ENCODE results near the gene P2RY6. TPM values are rescaled to one million over a fixed set of nuclear protein-coding genes. Genes with fewer than 3 reads are reported as not detected.

The P2RY6 gene
- total and polyA plus RNA-seq, 2 experiments from 2014 or later, result 0.76 to 0.99 TPM

GRCh38 chr11:73325036-73325981, 53.2 kb downstream of the P2RY6 start:
- peak overlapping the region; percentile 74; the same call in 1 of the 2 replicates for H3K27ac ChIP-seq
- peaks cover 99% of the 10 kb centered on the region for H3K79me2 ChIP-seq (ENCODE audit: insufficient read depth)
- H3K9me3 ChIP-seq (ENCODE audit: low read depth), result no peaks in the 10 kb centered on the region
- TF ChIP-seq EZH2 (IDR thresholded peaks at IDR 0.05; ENCODE audit: insufficient read depth, poor library complexity, severe bottlenecking) (no peak), EZH2phosphoT487 (IDR thresholded peaks at IDR 0.05; ENCODE audit: insufficient read depth, low read depth) (no peak)
- no peaks in the 10 kb centered on the region for H3K36me3 ChIP-seq (ENCODE audit: low read depth)
- H3F3A ChIP-seq (ENCODE audit: insufficient read depth), result peaks cover 47% of the 10 kb centered on the region
- 83 to 85% methylated on average over 13 of the region's 13 CpGs for WGBS, 2 experiments (ENCODE audit: low coverage in 1 of 2, low lambda C conversion rate in 2 of 2, missing lambda C conversion rate in 2 of 2)
- no peaks in the 10 kb centered on the region for H3K9me2 ChIP-seq (ENCODE audit: insufficient read depth)
- peak; percentile 45 for DNase-seq
- H4K20me1 ChIP-seq (ENCODE audit: insufficient read depth), result peaks cover 7% of the 10 kb centered on the region; the same call in 1 of the 2 replicates
- no peaks in the 10 kb centered on the region for H3K27me3 ChIP-seq (replicated peaks; ENCODE audit: insufficient read depth)
- H3K4me3 ChIP-seq, result no peak overlapping the region
- peak overlapping the region; percentile 55 for H3K4me2 ChIP-seq (ENCODE audit: unreplicated experiment)
- H3K9ac ChIP-seq, result peak overlapping the region; percentile 59; the same call in 1 of the 2 replicates
- H2AFZ ChIP-seq, result no peak overlapping the region
- in situ Hi-C loops (cut with MboI), result no loop called here
- H3K4me1 ChIP-seq (ENCODE audit: insufficient read depth), result peaks cover 74% of the 10 kb centered on the region

- no peaks in the 10 kb centered on the region for H3K27me3 ChIP-seq (replicated peaks; ENCODE audit: insufficient read depth)
- peak; percentile 59 for DNase-seq
- H3K36me3 ChIP-seq (ENCODE audit: low read depth), result no peaks in the 10 kb centered on the region
- in situ Hi-C loops (cut with MboI), result no loop called here
- no peak overlapping the region for H3K9ac ChIP-seq
- H3K9me2 ChIP-seq (ENCODE audit: insufficient read depth), result no peaks in the 10 kb centered on the region
- no peak overlapping the region for H3K4me3 ChIP-seq
- no peak overlapping the region for H3K4me2 ChIP-seq (ENCODE audit: unreplicated experiment)
- peaks cover 69% of the 10 kb centered on the region for H3K4me1 ChIP-seq (ENCODE audit: insufficient read depth)
- H2AFZ ChIP-seq, result no peak overlapping the region
- WGBS, 2 experiments (ENCODE audit: low coverage in 1 of 2, low lambda C conversion rate in 2 of 2, missing lambda C conversion rate in 2 of 2), result 71 to 75% methylated on average over 10 of the region's 10 CpGs
- 0 out of 2 replicates have a peak overlapping the region, but pooled peaks have one; percentile 17 for H3K27ac ChIP-seq
- peaks cover 31% of the 10 kb centered on the region for H3F3A ChIP-seq (ENCODE audit: insufficient read depth)
- H4K20me1 ChIP-seq (ENCODE audit: insufficient read depth), result peaks cover 9% of the 10 kb centered on the region; the same call in 1 of the 2 replicates
- no peaks in the 10 kb centered on the region for H3K9me3 ChIP-seq (ENCODE audit: low read depth)
- TF ChIP-seq EZH2phosphoT487 (IDR thresholded peaks at IDR 0.05; ENCODE audit: insufficient read depth, low read depth), result no peak
- H3K79me2 ChIP-seq (ENCODE audit: insufficient read depth), result peaks cover 99% of the 10 kb centered on the region
These were observed 55.0 kb downstream of the P2RY6 start for GRCh38 chr11:73326929-73327811.

- in situ Hi-C loops (cut with MboI), result no loop called here
- no peak for TF ChIP-seq EZH2 (IDR thresholded peaks at IDR 0.05; ENCODE audit: insufficient read depth, poor library complexity, severe bottlenecking)
- no peak for TF ChIP-seq EZH2phosphoT487 (IDR thresholded peaks at IDR 0.05; ENCODE audit: insufficient read depth, low read depth)
- H3K4me2 ChIP-seq (ENCODE audit: unreplicated experiment), result no peak overlapping the region
- H3K9me3 ChIP-seq (ENCODE audit: low read depth), result no peaks in the 10 kb centered on the region
- H2AFZ ChIP-seq, result no peak overlapping the region
- 0 out of 2 replicates have a peak overlapping the region, but pooled peaks have one; percentile 14 for H3K27ac ChIP-seq
- 96 to 98% methylated on average over 4 of the region's 4 CpGs for WGBS, 2 experiments (ENCODE audit: low coverage in 1 of 2, low lambda C conversion rate in 2 of 2, missing lambda C conversion rate in 2 of 2)
- H3F3A ChIP-seq (ENCODE audit: insufficient read depth), result peaks cover 24% of the 10 kb centered on the region
- peaks cover 99% of the 10 kb centered on the region for H3K79me2 ChIP-seq (ENCODE audit: insufficient read depth)
- no peaks in the 10 kb centered on the region for H3K27me3 ChIP-seq (replicated peaks; ENCODE audit: insufficient read depth)
- no peaks in the 10 kb centered on the region for H3K9me2 ChIP-seq (ENCODE audit: insufficient read depth)
- no peaks in the 10 kb centered on the region for H3K36me3 ChIP-seq (ENCODE audit: low read depth)
- DNase-seq, result no peak
- H4K20me1 ChIP-seq (ENCODE audit: insufficient read depth), result peaks cover 9% of the 10 kb centered on the region; the same call in 1 of the 2 replicates
- no peak overlapping the region for H3K9ac ChIP-seq
- peaks cover 68% of the 10 kb centered on the region for H3K4me1 ChIP-seq (ENCODE audit: insufficient read depth)
- no peak overlapping the region for H3K4me3 ChIP-seq
These were observed 55.8 kb downstream of the P2RY6 start for GRCh38 chr11:73327812-73328364.

Measured in GM23248 (cell line).